AML-193 (cell line): ENCODE results near the gene SRM.
"Not testable (repeated sequence)": the region's sequence is repeated elsewhere in the genome, so short reads cannot be mapped to it uniquely, and the experiment has no call there.

Source experiments
- DNase-seq, 2 experiments: peaks; one replicate each; lab custom pipeline; 2025; lab: John Stamatoyannopoulos, UW

Gene SRM

GRCh38 chr1:11044849-11045427 is 14.9 kb downstream of the SRM start:
- DNase-seq: no peak

GRCh38 chr1:11044086-11044848 is 15.6 kb downstream of the SRM start:
- DNase-seq: no peak

GRCh38 chr1:11042995-11043874 is 16.6 kb downstream of the SRM start:
- no peak for DNase-seq

GRCh38 chr1:11042065-11042464 is 17.8 kb downstream of the SRM start:
- no peak for DNase-seq

GRCh38 chr1:11041048-11041447 is 18.8 kb downstream of the SRM start:
- DNase-seq: no peak

GRCh38 chr1:11040105-11040429 is 19.8 kb downstream of the SRM start:
- DNase-seq: not testable (repeated sequence)

GRCh38 chr1:11039351-11040104 is 20.3 kb downstream of the SRM start:
- DNase-seq: no peak

- DNase-seq: peak; percentile 77 to 79
Measured at GRCh38 chr1:11037740-11038182, 22.1 kb downstream of the SRM start.

- DNase-seq: not testable (repeated sequence)
Measured at GRCh38 chr1:11037019-11037739, 22.6 kb downstream of the SRM start.

GRCh38 chr1:11031624-11032262 is 28.1 kb downstream of the SRM start:
- no peak for DNase-seq

- DNase-seq: no peak
Measured at GRCh38 chr1:11030865-11031264, 29.0 kb downstream of the SRM start.

- DNase-seq: no peak
Measured at GRCh38 chr1:11028018-11028417, 31.8 kb downstream of the SRM start.

GRCh38 chr1:11027316-11027715 is 32.5 kb downstream of the SRM start:
- DNase-seq: no peak

- DNase-seq: no peak
Measured at GRCh38 chr1:11026903-11027302, 32.9 kb downstream of the SRM start.

GRCh38 chr1:11026052-11026451 is 33.8 kb downstream of the SRM start:
- DNase-seq: no peak

GRCh38 chr1:11025618-11026017 is 34.2 kb downstream of the SRM start:
- DNase-seq: no peak

GRCh38 chr1:11024874-11025203 is 35.0 kb downstream of the SRM start:
- DNase-seq: no peak

- no peak for DNase-seq
Measured at GRCh38 chr1:11024154-11024873, 35.5 kb downstream of the SRM start.

GRCh38 chr1:11023201-11023600 is 36.6 kb downstream of the SRM start:
- DNase-seq: no peak

GRCh38 chr1:11019971-11020370 is 39.8 kb downstream of the SRM start:
- DNase-seq: no peak
